Measurements from ENCODE around the gene RAB3GAP2.
A peak's percentile ranks its signal among the peaks of the same experiment; 100 is the strongest.
"Not testable (repeated sequence)": the region's sequence is repeated elsewhere in the genome, so short reads cannot be mapped to it uniquely, and the experiment has no call there.

RAB3GAP2 gene, protein sequence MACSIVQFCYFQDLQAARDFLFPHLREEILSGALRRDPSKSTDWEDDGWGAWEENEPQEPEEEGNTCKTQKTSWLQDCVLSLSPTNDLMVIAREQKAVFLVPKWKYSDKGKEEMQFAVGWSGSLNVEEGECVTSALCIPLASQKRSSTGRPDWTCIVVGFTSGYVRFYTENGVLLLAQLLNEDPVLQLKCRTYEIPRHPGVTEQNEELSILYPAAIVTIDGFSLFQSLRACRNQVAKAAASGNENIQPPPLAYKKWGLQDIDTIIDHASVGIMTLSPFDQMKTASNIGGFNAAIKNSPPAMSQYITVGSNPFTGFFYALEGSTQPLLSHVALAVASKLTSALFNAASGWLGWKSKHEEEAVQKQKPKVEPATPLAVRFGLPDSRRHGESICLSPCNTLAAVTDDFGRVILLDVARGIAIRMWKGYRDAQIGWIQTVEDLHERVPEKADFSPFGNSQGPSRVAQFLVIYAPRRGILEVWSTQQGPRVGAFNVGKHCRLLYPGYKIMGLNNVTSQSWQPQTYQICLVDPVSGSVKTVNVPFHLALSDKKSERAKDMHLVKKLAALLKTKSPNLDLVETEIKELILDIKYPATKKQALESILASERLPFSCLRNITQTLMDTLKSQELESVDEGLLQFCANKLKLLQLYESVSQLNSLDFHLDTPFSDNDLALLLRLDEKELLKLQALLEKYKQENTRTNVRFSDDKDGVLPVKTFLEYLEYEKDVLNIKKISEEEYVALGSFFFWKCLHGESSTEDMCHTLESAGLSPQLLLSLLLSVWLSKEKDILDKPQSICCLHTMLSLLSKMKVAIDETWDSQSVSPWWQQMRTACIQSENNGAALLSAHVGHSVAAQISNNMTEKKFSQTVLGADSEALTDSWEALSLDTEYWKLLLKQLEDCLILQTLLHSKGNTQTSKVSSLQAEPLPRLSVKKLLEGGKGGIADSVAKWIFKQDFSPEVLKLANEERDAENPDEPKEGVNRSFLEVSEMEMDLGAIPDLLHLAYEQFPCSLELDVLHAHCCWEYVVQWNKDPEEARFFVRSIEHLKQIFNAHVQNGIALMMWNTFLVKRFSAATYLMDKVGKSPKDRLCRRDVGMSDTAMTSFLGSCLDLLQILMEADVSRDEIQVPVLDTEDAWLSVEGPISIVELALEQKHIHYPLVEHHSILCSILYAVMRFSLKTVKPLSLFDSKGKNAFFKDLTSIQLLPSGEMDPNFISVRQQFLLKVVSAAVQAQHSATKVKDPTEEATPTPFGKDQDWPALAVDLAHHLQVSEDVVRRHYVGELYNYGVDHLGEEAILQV (N-terminal part only)

GRCh38 chr1:220272047-220272840 is at the start of gene RAB3GAP2:
RAB3GAP2 (minus strand) TSS chr1:220272453; CDS start chr1:220272337, 116 bp downstream.
- DNase-seq, result peak; percentile 78

DNA sequence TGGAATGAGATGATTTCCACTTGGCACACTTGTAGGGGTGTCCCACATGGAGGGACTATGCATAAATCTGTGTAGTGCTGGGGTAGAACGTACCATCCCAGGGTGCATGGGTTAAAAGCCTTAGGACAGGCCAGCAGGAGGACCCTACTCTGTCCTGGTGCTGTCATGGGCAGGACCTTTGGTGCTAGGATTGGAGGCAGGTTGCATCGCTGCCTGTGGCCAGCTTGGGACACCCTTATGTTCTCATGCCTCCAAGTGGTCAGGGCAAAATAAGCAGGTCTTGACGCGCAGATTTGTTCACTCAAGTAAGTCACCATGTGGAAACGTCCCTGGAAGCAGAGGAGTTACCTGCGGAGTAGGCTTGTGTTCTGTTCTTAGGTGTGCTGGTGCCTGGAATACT is 49.5 kb upstream of the RAB3GAP2 start:
- no peak for DNase-seq

DNA sequence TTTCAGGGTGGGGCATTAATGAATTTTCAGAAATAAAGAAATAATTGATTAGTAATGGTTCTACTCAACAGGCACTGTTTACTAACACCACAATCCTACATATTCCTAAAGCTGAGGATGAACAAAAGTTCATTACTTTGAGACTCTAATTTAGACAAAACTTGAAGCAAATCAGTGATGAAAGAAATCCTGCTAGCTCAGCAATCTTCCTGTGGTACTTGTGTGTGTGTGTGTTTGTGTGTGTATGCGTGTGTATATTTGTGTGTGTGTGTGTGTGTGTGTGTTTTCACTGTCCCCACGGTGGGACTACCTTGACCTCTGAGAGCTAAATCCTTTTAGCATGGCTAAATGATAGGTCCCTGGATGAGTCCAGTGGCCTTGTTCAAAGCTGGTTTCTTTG is 48.5 kb upstream of the RAB3GAP2 start:
- DNase-seq, result no peak

GRCh38 chr1:220318673-220319072 is 46.4 kb upstream of the RAB3GAP2 start:
- DNase-seq, result no peak

GRCh38 chr1:220317161-220317560 is 44.9 kb upstream of the RAB3GAP2 start:
- no peak for DNase-seq

GRCh38 chr1:220316305-220316704 is 44.1 kb upstream of the RAB3GAP2 start:
- no peak for DNase-seq

GRCh38 chr1:220315070-220315839 is 43.0 kb upstream of the RAB3GAP2 start:
- no peak for DNase-seq

- DNase-seq, result no peak
Observed at GRCh38 chr1:220313576-220313975, 41.3 kb upstream of the RAB3GAP2 start.

- DNase-seq, result not testable (repeated sequence)
Observed at GRCh38 chr1:220310147-220310546, 37.9 kb upstream of the RAB3GAP2 start.

DNA sequence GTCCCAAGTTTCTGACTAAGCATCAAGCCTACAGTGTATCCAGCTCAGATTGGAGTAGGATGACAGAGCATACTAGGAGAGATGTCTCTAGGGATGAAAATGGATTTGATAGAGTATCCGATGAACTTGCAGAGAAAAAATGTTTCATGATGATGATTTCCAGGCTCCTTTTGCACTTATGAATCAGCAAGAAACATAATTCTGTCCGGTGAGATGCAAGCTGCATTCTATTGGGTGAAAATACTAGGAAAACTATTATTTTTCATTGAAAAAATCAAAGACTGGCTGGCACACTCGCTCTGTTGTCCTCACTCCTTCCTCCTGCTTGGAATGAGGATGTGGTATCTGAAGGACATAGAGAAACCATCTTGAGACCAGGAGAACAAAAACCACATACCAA is 35.4 kb upstream of the RAB3GAP2 start:
- DNase-seq, result no peak

DNA sequence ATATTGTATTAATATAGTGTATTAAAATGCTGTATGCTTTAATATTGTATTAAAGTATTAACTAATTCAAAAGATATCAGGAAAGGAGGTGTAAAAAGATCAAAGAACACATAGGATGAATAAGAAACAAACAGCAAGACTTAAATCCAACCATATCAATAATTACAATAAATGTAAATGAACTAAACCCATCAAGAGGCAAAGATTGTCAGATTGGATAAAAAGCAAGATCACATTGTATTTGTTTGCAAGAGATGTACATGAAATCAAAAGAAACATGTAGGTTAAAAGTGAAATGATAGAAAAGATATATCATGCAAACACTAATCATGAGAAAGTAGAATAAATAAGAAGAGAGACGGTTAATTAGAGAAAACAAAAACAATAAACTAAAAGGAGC is 34.1 kb upstream of the RAB3GAP2 start:
- DNase-seq, result no peak

- DNase-seq, result no peak
Observed at GRCh38 chr1:220303871-220304270, 31.6 kb upstream of the RAB3GAP2 start.

- no peak for DNase-seq
Observed at GRCh38 chr1:220301630-220302029, 29.4 kb upstream of the RAB3GAP2 start.

- no peak for DNase-seq
Observed at GRCh38 chr1:220300442-220301121, 28.3 kb upstream of the RAB3GAP2 start.

DNA sequence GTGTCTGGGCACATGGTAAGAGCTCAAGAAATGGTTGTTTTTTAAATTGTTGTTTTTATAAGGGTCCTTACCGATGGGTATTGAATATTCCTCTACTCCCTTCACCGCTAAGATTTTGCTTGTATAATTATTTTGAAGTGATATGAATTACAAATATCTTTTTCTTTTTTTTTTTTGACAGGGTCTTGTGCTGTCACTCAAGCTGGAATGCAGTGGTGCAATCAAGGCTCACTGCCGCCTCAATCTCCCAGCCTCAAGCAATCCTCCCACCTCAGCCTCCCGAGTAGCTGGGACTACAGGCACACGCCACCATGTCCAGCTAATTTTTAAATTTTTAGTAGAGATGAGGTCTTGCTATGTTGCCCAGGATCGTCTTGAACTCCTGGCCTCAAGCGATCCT is 27.1 kb upstream of the RAB3GAP2 start:
- no peak for DNase-seq

- DNase-seq, result no peak
Observed at GRCh38 chr1:220298470-220299205, 26.4 kb upstream of the RAB3GAP2 start.

DNA sequence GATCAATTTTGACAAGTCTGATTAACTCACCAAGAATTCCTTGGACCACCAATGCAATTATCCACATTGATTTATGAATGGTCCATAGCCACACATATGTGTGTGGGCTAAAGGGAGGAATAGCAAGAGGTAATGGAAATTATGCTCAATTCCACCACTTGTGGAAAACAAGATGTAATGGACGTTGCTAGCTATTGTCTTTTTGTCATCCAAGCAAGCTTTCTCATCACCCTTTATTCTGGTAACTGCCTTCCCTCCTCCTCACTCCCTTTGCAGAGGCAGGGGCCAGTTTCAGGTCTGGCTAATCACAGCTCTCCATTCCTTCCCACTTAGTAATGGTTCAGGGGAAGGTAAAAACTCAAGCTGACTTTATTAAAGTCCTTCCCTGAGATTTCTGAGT is 24.7 kb upstream of the RAB3GAP2 start:
- no peak for DNase-seq

DNA sequence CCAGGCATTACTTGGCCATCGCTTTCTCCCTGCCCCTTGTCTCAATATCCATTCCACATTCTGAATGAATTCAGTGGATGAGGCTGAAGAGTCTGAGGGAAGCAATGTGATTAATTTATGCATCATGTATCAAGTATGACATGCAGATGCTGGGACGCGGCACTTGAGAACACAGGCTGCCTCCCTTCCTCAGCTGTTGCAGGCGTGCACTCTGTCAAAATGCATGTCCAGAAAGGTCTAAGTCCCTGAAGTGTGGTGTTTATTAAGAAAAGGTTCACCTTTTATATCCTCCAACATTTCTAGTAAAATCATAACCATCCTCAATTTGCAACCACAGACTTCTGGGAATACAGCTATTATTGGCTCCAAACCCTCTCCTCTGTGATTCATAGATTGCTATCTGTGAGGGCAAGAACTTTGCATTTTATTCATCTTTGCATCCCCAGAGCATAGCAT is 22.6 kb upstream of the RAB3GAP2 start:
- no peak for DNase-seq

DNA sequence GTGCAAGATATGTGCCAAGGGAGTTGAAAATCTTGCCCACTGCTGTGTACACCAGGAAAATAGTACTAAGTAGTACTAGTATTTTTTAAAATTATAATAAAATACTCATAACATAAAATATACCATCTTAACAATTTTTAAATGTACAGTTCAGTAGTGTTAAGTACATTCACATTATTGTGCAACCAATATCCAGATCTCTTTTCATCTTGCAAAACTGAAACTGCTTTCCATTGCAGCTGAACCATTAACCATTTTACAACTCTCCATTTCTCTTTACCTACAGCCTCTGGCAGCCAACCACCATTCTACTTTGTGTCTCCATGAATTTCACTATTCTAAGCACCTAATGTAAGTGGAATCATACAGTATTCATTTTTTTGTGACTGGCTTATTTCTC is 19.3 kb upstream of the RAB3GAP2 start:
- no peak for DNase-seq
